Measurements from ENCODE around the gene TMEM191C. TPM values are rescaled to one million over a fixed set of nuclear protein-coding genes. Genes with fewer than 3 reads are reported as not detected.
"Not testable (repeated sequence)": the region's sequence is repeated elsewhere in the genome, so short reads cannot be mapped to it uniquely, and the experiment has no call there.

TMEM191C gene
- total and polyA plus RNA-seq, 8 donors: 0.20 to 1.8 (median 0.55) TPM; not detected in 1

DNA sequence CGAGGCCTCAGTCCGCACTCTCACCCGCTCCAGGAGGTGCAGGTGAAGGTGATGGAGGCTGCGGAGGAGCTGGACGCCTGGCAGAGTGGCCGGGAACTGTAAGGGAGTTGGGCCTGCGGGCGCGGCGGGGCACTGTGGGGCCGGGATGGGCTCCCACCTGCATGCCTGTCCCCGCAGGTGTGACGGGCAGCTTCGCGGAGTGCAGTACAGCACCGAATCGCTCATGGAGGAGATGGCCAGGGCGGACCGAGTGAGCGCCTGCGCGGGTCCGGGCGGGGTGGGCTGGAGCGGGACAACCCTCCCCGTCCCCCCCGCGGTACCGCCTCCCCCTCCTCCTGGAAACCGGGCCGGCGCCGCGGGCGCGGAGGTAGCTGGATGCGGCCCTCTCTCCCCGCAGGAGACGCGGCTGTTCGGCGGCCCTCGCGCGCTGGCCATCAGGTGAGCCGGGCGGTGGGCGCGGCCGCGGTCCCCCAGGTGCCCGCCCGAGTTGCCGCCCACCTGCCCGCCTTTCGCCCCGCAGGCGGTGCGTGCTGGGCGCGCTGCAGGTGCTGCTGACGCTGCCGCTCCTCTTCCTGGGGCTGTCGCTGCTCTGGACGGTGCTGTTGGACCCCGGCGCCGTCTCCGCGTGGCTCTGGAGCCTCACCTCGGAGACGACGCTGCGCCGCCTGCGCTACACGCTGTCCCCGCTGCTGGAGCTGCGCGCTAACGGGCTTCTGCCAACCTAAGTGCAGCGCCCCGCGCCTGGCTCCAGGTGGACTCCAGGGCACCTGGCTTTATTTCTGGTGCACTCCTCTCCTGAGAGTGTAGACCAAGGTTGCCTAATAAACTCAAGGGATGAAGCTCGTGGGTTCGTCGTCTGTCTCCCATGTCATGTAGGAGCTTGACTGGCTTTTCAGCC lies 2.2 kb downstream of the TMEM191C start:
- H3K36me3 ChIP-seq; H3K9me3 ChIP-seq; H3K27ac ChIP-seq; H3K27me3 ChIP-seq; H3K4me1 ChIP-seq; intact Hi-C loops (cut with DNase I); H3K4me3 ChIP-seq; FAIRE-seq: not testable (repeated sequence)
- DNase-seq (peak in 2 of 6 donors; percentile 38 to 53), ATAC-seq (peak; percentile 11 to 29 (median 13))
- 8 to 22% methylated on average over 21 to 51 of the region's 87 CpGs for WGBS, 2 donors

DNA sequence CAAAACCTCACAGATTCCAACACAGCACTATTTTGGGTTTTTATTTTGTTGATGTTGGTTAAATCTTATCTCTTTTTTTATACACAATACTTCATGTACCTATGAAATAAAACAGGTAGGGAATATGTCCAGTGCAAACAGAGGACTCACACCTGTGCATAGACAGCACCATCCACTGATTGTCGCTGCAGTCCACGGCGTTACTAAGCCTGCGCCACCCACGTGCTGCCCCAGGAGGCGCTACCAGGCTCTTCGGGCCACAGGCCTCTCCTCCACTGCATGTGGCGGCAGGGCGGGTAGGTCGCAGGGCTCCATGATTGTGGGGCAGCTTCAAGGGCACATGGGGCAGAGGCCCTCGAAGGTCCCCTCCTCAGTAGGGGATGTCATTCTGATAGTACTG lies 5.8 kb downstream of the TMEM191C start:
- whole genome bisulfite sequencing, 2 donors: no CpG with 5 or more reads among the region's 11 CpGs
- ATAC-seq; intact Hi-C loops (cut with DNase I); H3K4me3 ChIP-seq; DNase-seq; H3K9me3 ChIP-seq; H3K27me3 ChIP-seq; FAIRE-seq; H3K4me1 ChIP-seq; H3K36me3 ChIP-seq; H3K27ac ChIP-seq: not testable (repeated sequence)

- H3K27me3 ChIP-seq; H3K9me3 ChIP-seq; H3K4me3 ChIP-seq; DNase-seq; H3K27ac ChIP-seq; H3K4me1 ChIP-seq; FAIRE-seq; intact Hi-C loops (cut with DNase I); H3K36me3 ChIP-seq: not testable (repeated sequence)
- no CpG with 5 or more reads among the region's 13 CpGs for WGBS, 2 donors
- ATAC-seq: peak in 1 of 4 donors; percentile 24
These were observed 6.5 kb downstream of the TMEM191C start for GRCh38 chr22:21473664-21474063.

GRCh38 chr22:21484039-21484438 lies 16.9 kb downstream of the TMEM191C start:
- DNase-seq; intact Hi-C loops (cut with DNase I): not testable (repeated sequence)
- 61 to 89% methylated on average over 6 to 9 of the region's 14 CpGs for WGBS, 2 donors

GRCh38 chr22:21487723-21488122 lies 20.5 kb downstream of the TMEM191C start:
- H3K4me3 ChIP-seq; H3K27me3 ChIP-seq; H3K9me3 ChIP-seq; FAIRE-seq; H3K36me3 ChIP-seq; H3K4me1 ChIP-seq; intact Hi-C loops (cut with DNase I); H3K27ac ChIP-seq: not testable (repeated sequence)
- ATAC-seq: peak in 1 of 4 donors; percentile 15
- 93 to 100% methylated on average over 1 to 8 of the region's 17 CpGs for WGBS, 2 donors
- peak in 1 of 6 donors; percentile 29 for DNase-seq

More at GRCh38 chr22:21484039-21484438, 16.9 kb downstream of the TMEM191C start:
- not testable (repeated sequence) for H3K4me3 ChIP-seq, H3K4me1 ChIP-seq, H3K27me3 ChIP-seq, FAIRE-seq, H3K9me3 ChIP-seq, H3K27ac ChIP-seq, H3K36me3 ChIP-seq
- peak in 3 of 4 donors; percentile 32 to 62 (median 58) for ATAC-seq

GRCh38 chr22:21489149-21489680 lies 22.0 kb downstream of the TMEM191C start:
- H3K4me3 ChIP-seq; H3K27me3 ChIP-seq; H3K9me3 ChIP-seq; H3K4me1 ChIP-seq; ATAC-seq; H3K27ac ChIP-seq; DNase-seq; H3K36me3 ChIP-seq; FAIRE-seq; intact Hi-C loops (cut with DNase I): not testable (repeated sequence)
- 76% methylated on average over 3 of the region's 11 CpGs; no CpG with 5 or more reads in 1 of the 2 donors for WGBS, 2 donors

- peak in 1 of 6 donors; percentile 38 for DNase-seq
- ATAC-seq; H3K9me3 ChIP-seq; H3K27ac ChIP-seq; FAIRE-seq; H3K36me3 ChIP-seq; H3K4me1 ChIP-seq; H3K27me3 ChIP-seq; H3K4me3 ChIP-seq; intact Hi-C loops (cut with DNase I): not testable (repeated sequence)
- 97 to 100% methylated on average over 4 of the region's 6 CpGs for WGBS, 2 donors
These were observed 23.4 kb downstream of the TMEM191C start for GRCh38 chr22:21490556-21490955.

GRCh38 chr22:21492271-21492670 lies 25.1 kb downstream of the TMEM191C start:
- H3K36me3 ChIP-seq; H3K4me3 ChIP-seq; H3K27me3 ChIP-seq; H3K4me1 ChIP-seq; H3K9me3 ChIP-seq; DNase-seq; FAIRE-seq; H3K27ac ChIP-seq; ATAC-seq; intact Hi-C loops (cut with DNase I): not testable (repeated sequence)
- WGBS, 2 donors: no CpG with 5 or more reads among the region's 8 CpGs

GRCh38 chr22:21493789-21494782 lies 26.9 kb downstream of the TMEM191C start:
- H3K36me3 ChIP-seq; H3K4me3 ChIP-seq; DNase-seq; intact Hi-C loops (cut with DNase I); H3K27ac ChIP-seq; H3K4me1 ChIP-seq; H3K9me3 ChIP-seq; FAIRE-seq; H3K27me3 ChIP-seq: not testable (repeated sequence)
- peak; percentile 86 to 92 (median 90) for ATAC-seq
- no CpG with 5 or more reads among the region's 23 CpGs for WGBS, 2 donors

- DNase-seq; intact Hi-C loops (cut with DNase I); FAIRE-seq; H3K36me3 ChIP-seq; H3K27me3 ChIP-seq; H3K4me1 ChIP-seq; H3K27ac ChIP-seq; H3K9me3 ChIP-seq; H3K4me3 ChIP-seq: not testable (repeated sequence)
- WGBS, 2 donors: no CpG with 5 or more reads among the region's 4 CpGs
- peak; percentile 62 to 81 (median 68) for ATAC-seq
These were observed 30.8 kb downstream of the TMEM191C start for GRCh38 chr22:21497984-21498383.

DNA sequence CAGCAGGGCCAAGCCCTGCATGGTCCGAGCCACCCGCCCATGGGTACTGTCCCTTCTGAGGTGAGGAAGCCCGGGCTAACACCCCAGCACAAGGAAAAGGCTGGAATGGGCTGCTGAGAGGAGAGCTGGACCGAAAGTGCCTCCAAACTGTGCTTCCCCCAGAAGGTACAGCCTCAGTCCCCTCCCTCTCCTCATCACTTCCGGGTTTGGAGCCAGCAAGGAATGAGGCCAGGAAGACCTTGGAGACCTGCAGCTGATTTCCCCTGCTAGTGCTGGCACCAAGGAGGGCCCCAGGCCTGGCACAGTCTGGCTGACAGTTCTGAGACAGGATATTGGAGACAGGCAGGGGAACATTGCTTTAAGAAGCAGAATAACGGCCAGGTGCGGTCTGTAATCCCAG lies 31.3 kb downstream of the TMEM191C start:
- H3K27me3 ChIP-seq; H3K9me3 ChIP-seq; H3K4me1 ChIP-seq; H3K27ac ChIP-seq; DNase-seq; FAIRE-seq; H3K36me3 ChIP-seq; intact Hi-C loops (cut with DNase I); H3K4me3 ChIP-seq: not testable (repeated sequence)
- WGBS, 2 donors: no CpG with 5 or more reads among the region's 7 CpGs
- ATAC-seq: peak in 3 of 4 donors; percentile 6 to 36 (median 12)

All from pancreas (tissue), 10 donors.